DOHH2 (cell line): Measurements from ENCODE around the gene KCTD17.

Experiments used
- EZH2phosphoT487 ChIP-seq: fragments of 200-600 bp; sonication (generic); IDR thresholded peaks from 2 replicates; pipeline ENCODE4 v1.6.1; 2017; ENCODE audit warnings: borderline replicate concordance, mild to moderate bottlenecking, antibody characterized with exemption, low read length, moderate library complexity, mixed read lengths
- TF ChIP-seq, protein P1 (sequence below): fragments of 200-600 bp; sonication (generic); IDR thresholded peaks from one replicate; pipeline ENCODE4 v1.5.1; 2014; ENCODE audit warnings: antibody characterized with exemption, mild to moderate bottlenecking, low read depth, low read length; ENCODE audit not compliant: poor library complexity, severe bottlenecking

DNA sequence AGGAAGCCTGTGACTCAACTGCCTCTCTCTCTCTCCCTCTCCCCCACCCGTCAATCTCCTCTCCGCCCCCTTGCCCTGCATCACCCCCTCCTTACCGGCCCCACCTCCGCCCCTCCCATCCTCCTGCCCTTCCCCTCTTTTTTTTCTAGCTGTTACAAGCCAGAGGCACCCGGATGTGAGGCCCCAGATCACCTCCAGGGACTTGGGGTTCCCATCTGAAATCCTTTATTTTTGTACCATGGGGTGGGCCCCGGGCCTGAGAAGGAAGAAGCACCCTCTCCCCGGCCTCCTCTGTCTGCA is 10.8 kb downstream of the KCTD17 start:
- TF ChIP-seq, protein P1, sequence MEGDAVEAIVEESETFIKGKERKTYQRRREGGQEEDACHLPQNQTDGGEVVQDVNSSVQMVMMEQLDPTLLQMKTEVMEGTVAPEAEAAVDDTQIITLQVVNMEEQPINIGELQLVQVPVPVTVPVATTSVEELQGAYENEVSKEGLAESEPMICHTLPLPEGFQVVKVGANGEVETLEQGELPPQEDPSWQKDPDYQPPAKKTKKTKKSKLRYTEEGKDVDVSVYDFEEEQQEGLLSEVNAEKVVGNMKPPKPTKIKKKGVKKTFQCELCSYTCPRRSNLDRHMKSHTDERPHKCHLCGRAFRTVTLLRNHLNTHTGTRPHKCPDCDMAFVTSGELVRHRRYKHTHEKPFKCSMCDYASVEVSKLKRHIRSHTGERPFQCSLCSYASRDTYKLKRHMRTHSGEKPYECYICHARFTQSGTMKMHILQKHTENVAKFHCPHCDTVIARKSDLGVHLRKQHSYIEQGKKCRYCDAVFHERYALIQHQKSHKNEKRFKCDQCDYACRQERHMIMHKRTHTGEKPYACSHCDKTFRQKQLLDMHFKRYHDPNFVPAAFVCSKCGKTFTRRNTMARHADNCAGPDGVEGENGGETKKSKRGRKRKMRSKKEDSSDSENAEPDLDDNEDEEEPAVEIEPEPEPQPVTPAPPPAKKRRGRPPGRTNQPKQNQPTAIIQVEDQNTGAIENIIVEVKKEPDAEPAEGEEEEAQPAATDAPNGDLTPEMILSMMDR = no peak
- TF ChIP-seq EZH2phosphoT487 = no peak
